ENCODE results near the gene ZSWIM3.

ZSWIM3 gene

GRCh38 chr20:45836841-45837240 lies 20.6 kb upstream of the ZSWIM3 start:
- Mint-ChIP-seq H3K9me3 (no peaks in the 10 kb centered on the region), H3K36me3 (ENCODE audit: low read depth) (peaks cover 26% of the 10 kb centered on the region), H3K27me3 (peaks cover 1% of the 10 kb centered on the region), H3K4me3 (no peak overlapping the region), H3K27ac (no peak overlapping the region), H3K4me1 (ENCODE audit: low read depth) (peaks cover 46% of the 10 kb centered on the region)
- intact Hi-C loops (cut with micrococcal nuclease): no loop called here

GRCh38 chr20:45840700-45841198 lies 16.7 kb upstream of the ZSWIM3 start:
- Mint-ChIP-seq H3K27ac (peak overlapping the region; percentile 40), H3K27me3 (no peaks in the 10 kb centered on the region), H3K9me3 (no peaks in the 10 kb centered on the region), H3K4me1 (ENCODE audit: low read depth) (peaks cover 39% of the 10 kb centered on the region), H3K36me3 (ENCODE audit: low read depth) (peaks cover 59% of the 10 kb centered on the region), H3K4me3 (no peak overlapping the region)
- intact Hi-C loops (cut with micrococcal nuclease): no loop called here

DNA sequence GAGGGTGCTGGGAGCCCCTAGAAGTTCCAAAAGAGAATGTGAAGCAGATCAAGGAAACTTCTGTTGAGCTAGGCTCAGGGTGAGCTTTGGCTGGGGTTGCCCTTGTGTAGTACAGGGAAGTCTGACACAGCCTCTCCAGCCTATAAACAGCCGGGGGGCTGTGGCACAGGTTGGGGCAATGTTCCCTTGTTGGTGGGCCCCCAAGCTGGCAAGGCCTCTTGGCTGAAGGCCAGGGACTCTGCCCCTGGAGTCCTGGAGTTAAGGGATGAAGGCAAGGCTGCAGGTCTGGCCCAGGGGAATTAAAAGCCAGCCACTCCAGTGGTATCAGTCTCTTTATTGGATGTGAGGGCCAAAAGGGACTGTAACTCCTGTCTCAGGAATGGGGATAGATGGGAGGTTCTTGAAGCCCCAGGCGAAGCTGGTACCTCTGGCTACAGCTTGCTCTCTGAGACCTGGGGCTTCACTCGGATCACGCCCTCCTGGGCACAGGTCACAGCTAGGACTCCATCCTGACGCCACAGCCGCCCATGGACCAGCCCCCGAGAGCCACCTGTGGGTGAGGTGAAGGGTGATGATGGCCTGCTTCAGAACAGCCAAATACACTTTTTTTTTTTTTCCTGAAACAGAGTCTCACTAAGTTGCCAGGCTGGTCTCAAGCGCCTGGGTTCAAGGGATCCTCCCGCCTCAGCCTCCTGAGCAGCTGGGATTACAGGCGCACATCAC lies 15.8 kb upstream of the ZSWIM3 start:
- Mint-ChIP-seq H3K4me1 (ENCODE audit: low read depth) (peaks cover 32% of the 10 kb centered on the region), H3K9me3 (no peaks in the 10 kb centered on the region), H3K27me3 (no peaks in the 10 kb centered on the region), H3K27ac (peak overlapping the region; percentile 40), H3K4me3 (no peak overlapping the region), H3K36me3 (ENCODE audit: low read depth) (peaks cover 67% of the 10 kb centered on the region)
- intact Hi-C loops (cut with micrococcal nuclease): no loop called here

DNA sequence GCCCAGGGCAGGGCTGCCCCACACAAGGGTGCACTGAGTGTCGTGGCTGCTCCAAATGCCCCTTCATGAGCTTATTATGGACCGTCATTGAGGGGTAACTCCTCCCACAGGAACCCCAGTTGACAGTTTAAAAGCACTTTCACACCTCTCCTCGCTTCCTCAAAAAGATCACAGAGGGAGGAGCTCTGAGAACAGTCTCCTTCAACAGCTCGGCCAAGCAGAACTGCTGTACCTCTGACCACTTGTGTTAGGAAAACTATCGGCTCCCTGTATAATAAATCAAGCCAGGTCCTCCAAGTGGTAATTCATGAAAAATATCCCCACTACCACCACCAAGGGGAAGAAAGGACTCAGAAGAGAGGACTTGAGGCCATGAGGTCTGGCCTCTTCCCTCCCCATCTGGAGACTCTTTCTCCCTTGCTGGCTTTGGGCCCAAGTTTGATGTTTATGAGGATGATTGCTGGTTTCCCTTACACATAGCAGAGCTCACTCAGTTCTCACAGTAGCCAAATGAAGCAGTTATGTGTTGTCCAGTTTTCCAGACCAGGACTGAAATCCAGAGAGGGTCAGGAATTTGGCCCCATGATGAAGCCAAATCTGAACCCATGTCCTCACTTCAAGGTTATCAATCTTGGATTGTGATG lies 15.1 kb upstream of the ZSWIM3 start:
- no peaks in the 10 kb centered on the region for H3K9me3 Mint-ChIP-seq
- no peak overlapping the region for H3K27ac Mint-ChIP-seq
- no peaks in the 10 kb centered on the region for H3K27me3 Mint-ChIP-seq
- no peak overlapping the region for H3K4me3 Mint-ChIP-seq
- intact Hi-C loops (cut with micrococcal nuclease): no loop called here
- H3K4me1 Mint-ChIP-seq (ENCODE audit: low read depth): peaks cover 28% of the 10 kb centered on the region
- peaks cover 74% of the 10 kb centered on the region for H3K36me3 Mint-ChIP-seq (ENCODE audit: low read depth)

DNA sequence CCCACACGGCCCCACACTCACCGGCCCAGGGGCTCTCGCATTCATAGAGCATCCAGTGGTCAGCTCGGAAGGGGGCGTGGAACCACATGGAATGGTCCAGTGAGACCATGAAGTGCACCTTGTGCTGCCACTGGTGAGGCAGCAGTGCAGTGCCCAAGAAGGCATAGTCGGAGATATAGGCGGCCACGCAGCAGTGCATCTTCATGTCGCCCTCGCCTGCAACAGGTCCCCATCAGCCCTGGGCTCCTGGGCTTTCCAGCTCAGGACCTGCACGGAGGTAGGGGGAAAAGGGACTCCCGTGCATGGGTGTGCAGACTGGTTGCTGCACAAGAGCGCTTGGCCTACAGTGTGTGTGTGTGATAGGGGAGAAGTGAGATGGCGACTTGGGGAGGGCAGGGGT lies 13.9 kb upstream of the ZSWIM3 start:
- Mint-ChIP-seq H3K36me3 (ENCODE audit: low read depth) (peaks cover 85% of the 10 kb centered on the region), H3K27me3 (no peaks in the 10 kb centered on the region), H3K27ac (no peak overlapping the region), H3K4me3 (no peak overlapping the region), H3K9me3 (no peaks in the 10 kb centered on the region), H3K4me1 (ENCODE audit: low read depth) (peaks cover 28% of the 10 kb centered on the region)
- intact Hi-C loops (cut with micrococcal nuclease): no loop called here

- Mint-ChIP-seq H3K4me3 (no peak overlapping the region), H3K4me1 (ENCODE audit: low read depth) (peaks cover 28% of the 10 kb centered on the region), H3K27ac (no peak overlapping the region), H3K9me3 (no peaks in the 10 kb centered on the region), H3K27me3 (no peaks in the 10 kb centered on the region), H3K36me3 (ENCODE audit: low read depth) (peaks cover 93% of the 10 kb centered on the region)
- intact Hi-C loops (cut with micrococcal nuclease): no loop called here
Observed at GRCh38 chr20:45845452-45845851, 12.0 kb upstream of the ZSWIM3 start.

GRCh38 chr20:45848421-45848820 lies 9.0 kb upstream of the ZSWIM3 start:
- H3K27ac Mint-ChIP-seq: no peak overlapping the region
- peaks cover 2% of the 10 kb centered on the region for H3K4me1 Mint-ChIP-seq (ENCODE audit: low read depth)
- no peaks in the 10 kb centered on the region for H3K27me3 Mint-ChIP-seq
- H3K4me3 Mint-ChIP-seq: no peak overlapping the region
- no peaks in the 10 kb centered on the region for H3K9me3 Mint-ChIP-seq
- peaks cover 99% of the 10 kb centered on the region for H3K36me3 Mint-ChIP-seq (ENCODE audit: low read depth)
- intact Hi-C loops (cut with micrococcal nuclease): no loop called here

- no peaks in the 10 kb centered on the region for H3K27me3 Mint-ChIP-seq
- intact Hi-C loops (cut with micrococcal nuclease): no loop called here
- H3K9me3 Mint-ChIP-seq: no peaks in the 10 kb centered on the region
- H3K27ac Mint-ChIP-seq: no peak overlapping the region
- peaks cover 99% of the 10 kb centered on the region for H3K36me3 Mint-ChIP-seq (ENCODE audit: low read depth)
- no peak overlapping the region for H3K4me3 Mint-ChIP-seq
- no peaks in the 10 kb centered on the region for H3K4me1 Mint-ChIP-seq (ENCODE audit: low read depth)
Observed at GRCh38 chr20:45848969-45849582, 8.3 kb upstream of the ZSWIM3 start.

DNA sequence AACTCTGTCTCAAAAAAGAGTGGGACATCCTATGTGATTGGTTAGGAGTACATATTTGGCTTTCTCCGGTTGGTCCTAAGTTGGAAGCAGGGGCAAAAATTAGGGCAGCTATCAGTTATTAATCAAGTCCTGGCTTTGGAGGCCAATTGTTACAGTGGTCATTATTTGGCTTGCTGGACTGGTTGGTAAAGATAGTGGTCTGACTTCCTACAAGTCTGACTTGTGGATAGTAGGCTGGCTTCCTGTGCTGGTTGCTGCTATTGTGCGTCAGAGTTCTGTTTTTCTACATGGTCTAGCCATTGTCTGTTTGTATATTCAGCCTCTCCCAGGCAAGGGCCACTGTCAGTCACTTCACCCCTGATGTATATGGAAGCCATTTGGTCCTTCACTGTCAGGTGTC lies 7.2 kb upstream of the ZSWIM3 start:
- no peaks in the 10 kb centered on the region for H3K9me3 Mint-ChIP-seq
- H3K36me3 Mint-ChIP-seq (ENCODE audit: low read depth): peaks cover 99% of the 10 kb centered on the region
- intact Hi-C loops (cut with micrococcal nuclease): no loop called here
- H3K27ac Mint-ChIP-seq: no peak overlapping the region
- no peaks in the 10 kb centered on the region for H3K27me3 Mint-ChIP-seq
- H3K4me3 Mint-ChIP-seq: no peak overlapping the region
- peaks cover 10% of the 10 kb centered on the region for H3K4me1 Mint-ChIP-seq (ENCODE audit: low read depth)

DNA sequence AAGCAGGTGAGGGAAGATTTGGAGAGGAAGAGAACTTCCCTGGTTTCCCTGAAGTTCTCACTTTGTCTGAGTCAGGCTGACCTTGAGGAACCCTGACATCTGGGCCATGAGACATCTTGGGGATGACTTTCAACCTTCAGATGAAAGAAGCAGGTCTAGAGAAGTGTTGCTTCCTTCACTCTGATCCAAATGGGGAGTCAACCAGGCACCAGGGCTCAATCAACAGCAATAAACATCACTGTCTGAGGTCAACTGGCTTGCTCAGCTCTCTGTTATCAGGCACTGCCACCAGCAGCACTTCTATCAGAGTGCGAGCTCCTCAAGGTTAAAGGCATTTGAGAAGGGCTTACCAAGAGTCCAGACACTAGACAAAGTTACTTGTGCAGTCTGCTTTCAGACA lies 6.5 kb upstream of the ZSWIM3 start:
- Mint-ChIP-seq H3K27ac (no peak overlapping the region), H3K36me3 (ENCODE audit: low read depth) (peaks cover 94% of the 10 kb centered on the region), H3K4me1 (ENCODE audit: low read depth) (peaks cover 14% of the 10 kb centered on the region), H3K9me3 (no peaks in the 10 kb centered on the region), H3K27me3 (no peaks in the 10 kb centered on the region), H3K4me3 (no peak overlapping the region)
- intact Hi-C loops (cut with micrococcal nuclease): no loop called here

GRCh38 chr20:45851501-45851900 lies 5.9 kb upstream of the ZSWIM3 start:
- Mint-ChIP-seq H3K36me3 (ENCODE audit: low read depth) (peaks cover 89% of the 10 kb centered on the region), H3K27ac (no peak overlapping the region), H3K27me3 (no peaks in the 10 kb centered on the region), H3K9me3 (no peaks in the 10 kb centered on the region), H3K4me3 (no peak overlapping the region), H3K4me1 (ENCODE audit: low read depth) (peaks cover 20% of the 10 kb centered on the region)
- intact Hi-C loops (cut with micrococcal nuclease): no loop called here

DNA sequence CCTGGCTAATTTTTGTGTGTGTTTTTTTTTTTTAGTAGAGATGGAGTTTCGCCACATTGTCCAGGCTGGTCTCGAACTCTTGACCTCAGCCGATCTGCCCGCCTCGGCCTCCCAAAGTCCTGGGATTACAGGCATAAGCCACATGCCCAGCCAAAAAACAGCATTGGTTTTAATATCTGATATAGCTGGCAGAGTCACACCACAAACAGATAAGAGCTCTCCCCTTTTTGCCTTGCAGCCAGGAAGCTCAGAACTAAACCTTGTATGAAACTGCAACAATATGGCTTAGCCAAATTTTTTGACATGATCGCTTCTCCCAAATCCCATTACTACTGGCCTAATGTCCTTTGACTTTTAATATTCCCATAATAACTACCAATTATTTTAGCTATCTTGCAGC lies 5.1 kb upstream of the ZSWIM3 start:
- no peaks in the 10 kb centered on the region for H3K9me3 Mint-ChIP-seq
- no peak overlapping the region for H3K4me3 Mint-ChIP-seq
- peaks cover 23% of the 10 kb centered on the region for H3K4me1 Mint-ChIP-seq (ENCODE audit: low read depth)
- H3K27me3 Mint-ChIP-seq: no peaks in the 10 kb centered on the region
- intact Hi-C loops (cut with micrococcal nuclease): no loop called here
- H3K27ac Mint-ChIP-seq: no peak overlapping the region
- H3K36me3 Mint-ChIP-seq (ENCODE audit: low read depth): peaks cover 89% of the 10 kb centered on the region

DNA sequence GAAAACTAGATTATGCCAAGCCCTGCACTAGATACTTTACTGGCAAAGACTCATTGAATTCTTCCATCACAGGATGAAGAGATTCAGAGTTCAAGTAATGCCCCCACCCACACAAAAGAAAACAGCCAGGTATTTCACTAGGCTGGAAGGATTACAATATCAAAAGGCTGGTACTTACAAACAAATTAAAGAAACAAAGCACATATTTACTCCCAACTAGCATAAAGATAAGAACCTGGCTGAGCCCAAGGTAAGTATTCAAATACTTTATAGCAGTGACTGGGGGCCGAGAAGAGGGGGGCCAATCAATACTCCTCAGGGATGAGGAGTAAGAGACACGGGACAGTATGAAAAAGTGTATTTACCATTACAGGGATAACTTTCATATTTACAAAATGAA lies 3.9 kb upstream of the ZSWIM3 start:
- Mint-ChIP-seq H3K9me3 (no peaks in the 10 kb centered on the region), H3K36me3 (ENCODE audit: low read depth) (peaks cover 82% of the 10 kb centered on the region), H3K4me1 (ENCODE audit: low read depth) (peaks cover 33% of the 10 kb centered on the region), H3K4me3 (no peak overlapping the region), H3K27ac (no peak overlapping the region), H3K27me3 (no peaks in the 10 kb centered on the region)
- intact Hi-C loops (cut with micrococcal nuclease): no loop called here

DNA sequence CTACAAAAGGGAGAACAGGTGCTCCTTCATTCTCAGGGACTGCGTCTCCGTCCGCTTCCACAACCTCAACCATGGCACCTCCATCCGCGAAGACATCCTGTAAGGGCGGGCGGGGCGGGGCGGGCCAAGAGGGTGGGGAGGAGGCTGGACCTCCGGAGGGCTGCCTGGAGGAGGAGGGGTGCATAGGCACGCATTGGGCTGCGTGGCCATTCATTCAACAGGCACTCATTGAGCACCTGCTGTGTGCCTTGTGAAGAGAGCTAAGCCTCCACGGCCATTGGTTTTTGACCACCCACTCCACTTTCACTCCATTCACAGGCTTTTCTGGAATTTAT lies 435 bp downstream of the ZSWIM3 start:
- Mint-ChIP-seq H3K4me1 (ENCODE audit: low read depth) (peaks cover 59% of the 10 kb centered on the region), H3K36me3 (ENCODE audit: low read depth) (peaks cover 39% of the 10 kb centered on the region), H3K9me3 (no peaks in the 10 kb centered on the region), H3K27me3 (no peaks in the 10 kb centered on the region), H3K27ac (peak overlapping the region; percentile 96), H3K4me3 (peak overlapping the region; percentile 91)
- intact Hi-C loops (cut with micrococcal nuclease): loop anchor here (1.0 to 2.0 kb wide), 2 partner anchors 45 to 77 kb away; partner anchors contain the start of gene UBE2C
